Measurements from ENCODE around the gene ZCCHC2. TPM values are rescaled to one million over a fixed set of nuclear protein-coding genes. Genes with fewer than 3 reads are reported as not detected.

The ZCCHC2 gene
- total and polyA plus RNA-seq, 2 of the 13 experiments (the other 11 are each of a cell fraction or from before 2014, with no cell fraction given) = 62.5 to 76.1 TPM

DNA sequence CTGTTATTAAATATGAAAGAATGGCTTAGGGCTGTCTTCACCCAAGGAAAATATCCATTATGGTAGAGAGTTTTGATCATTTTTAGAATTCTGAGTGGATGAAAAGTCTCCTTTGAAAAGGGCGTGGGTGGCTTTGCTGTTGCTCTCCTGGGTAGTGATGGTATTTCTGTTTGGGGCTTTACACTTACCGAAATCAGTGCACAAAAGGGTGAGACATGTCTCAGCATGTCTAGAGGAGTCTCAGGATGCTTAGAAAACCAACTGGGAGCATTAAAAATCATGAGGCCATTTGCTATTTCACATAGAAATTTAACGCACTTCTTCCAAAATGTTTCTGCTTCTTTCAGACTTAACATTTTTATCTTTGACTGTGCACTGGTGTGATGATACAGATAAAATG, 49.6 kb downstream of the ZCCHC2 start (continued):
- no peak for TF ChIP-seq TSC22D2 (CRISPR knock-in tag; IDR thresholded peaks at IDR 0.05; ENCODE audit: borderline replicate concordance)
- TF ChIP-seq ZSCAN12 (CRISPR knock-in tag; IDR thresholded peaks at IDR 0.05) = no peak

GRCh38 chr18:62574776-62575175, 52.0 kb downstream of the ZCCHC2 start:
- no peak overlapping the region for H3K4me2 ChIP-seq (ENCODE audit: low read depth, low read length)
- no peak overlapping the region for H2AFZ ChIP-seq (ENCODE audit: low read length)
- H3K36me3 ChIP-seq (replicated peaks in 1 of 2; ENCODE audit: control insufficient read depth in 1 of 2, insufficient read depth in 2 of 2, low read length in 2 of 2) = peaks cover 33 to 89% of the 10 kb centered on the region in 2 experiments
- ChIA-PET CTCF (ENCODE audit: low intra/inter-chr PET ratio, low total read pairs) (no interaction called here), POLR2A (no interaction called here)
- H3K27me3 ChIP-seq (ENCODE audit: control insufficient read depth in 1 of 2, insufficient read depth in 2 of 2, low read length in 2 of 2) = no peaks in the 10 kb centered on the region
- no peak overlapping the region for H3K4me3 ChIP-seq (replicated peaks in 1 of 3; ENCODE audit: insufficient read depth in 1 of 3, low read depth in 2 of 3, low read length in 3 of 3)
- H4K20me1 ChIP-seq (ENCODE audit: insufficient read depth, low read length) = no peaks in the 10 kb centered on the region; the same call in 1 of the 2 replicates
- H3K9ac ChIP-seq (ENCODE audit: insufficient read depth, low read depth, low read length) = no peak overlapping the region
- WGBS (ENCODE audit: low lambda C conversion rate) = 96% methylated on average over 7 of the region's 11 CpGs
- TF ChIP-seq HHEX (CRISPR knock-in tag; IDR thresholded peaks at IDR 0.05) = no peak
- TF ChIP-seq, protein P1, sequence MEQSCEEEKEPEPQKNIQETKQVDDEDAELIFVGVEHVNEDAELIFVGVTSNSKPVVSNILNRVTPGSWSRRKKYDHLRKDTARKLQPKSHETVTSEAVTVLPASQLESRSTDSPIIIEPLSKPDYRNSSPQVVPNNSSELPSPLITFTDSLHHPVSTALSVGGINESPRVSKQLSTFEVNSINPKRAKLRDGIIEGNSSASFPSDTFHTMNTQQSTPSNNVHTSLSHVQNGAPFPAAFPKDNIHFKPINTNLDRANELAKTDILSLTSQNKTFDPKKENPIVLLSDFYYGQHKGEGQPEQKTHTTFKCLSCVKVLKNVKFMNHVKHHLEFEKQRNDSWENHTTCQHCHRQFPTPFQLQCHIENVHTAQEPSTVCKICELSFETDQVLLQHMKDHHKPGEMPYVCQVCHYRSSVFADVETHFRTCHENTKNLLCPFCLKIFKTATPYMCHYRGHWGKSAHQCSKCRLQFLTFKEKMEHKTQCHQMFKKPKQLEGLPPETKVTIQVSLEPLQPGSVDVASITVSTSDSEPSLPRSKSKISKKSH (CRISPR knock-in tag; IDR thresholded peaks at IDR 0.05; ENCODE audit: borderline replicate concordance) = 0 out of 2 replicates have a peak, but pooled peaks have one; percentile 40
- TF ChIP-seq, protein P2, sequence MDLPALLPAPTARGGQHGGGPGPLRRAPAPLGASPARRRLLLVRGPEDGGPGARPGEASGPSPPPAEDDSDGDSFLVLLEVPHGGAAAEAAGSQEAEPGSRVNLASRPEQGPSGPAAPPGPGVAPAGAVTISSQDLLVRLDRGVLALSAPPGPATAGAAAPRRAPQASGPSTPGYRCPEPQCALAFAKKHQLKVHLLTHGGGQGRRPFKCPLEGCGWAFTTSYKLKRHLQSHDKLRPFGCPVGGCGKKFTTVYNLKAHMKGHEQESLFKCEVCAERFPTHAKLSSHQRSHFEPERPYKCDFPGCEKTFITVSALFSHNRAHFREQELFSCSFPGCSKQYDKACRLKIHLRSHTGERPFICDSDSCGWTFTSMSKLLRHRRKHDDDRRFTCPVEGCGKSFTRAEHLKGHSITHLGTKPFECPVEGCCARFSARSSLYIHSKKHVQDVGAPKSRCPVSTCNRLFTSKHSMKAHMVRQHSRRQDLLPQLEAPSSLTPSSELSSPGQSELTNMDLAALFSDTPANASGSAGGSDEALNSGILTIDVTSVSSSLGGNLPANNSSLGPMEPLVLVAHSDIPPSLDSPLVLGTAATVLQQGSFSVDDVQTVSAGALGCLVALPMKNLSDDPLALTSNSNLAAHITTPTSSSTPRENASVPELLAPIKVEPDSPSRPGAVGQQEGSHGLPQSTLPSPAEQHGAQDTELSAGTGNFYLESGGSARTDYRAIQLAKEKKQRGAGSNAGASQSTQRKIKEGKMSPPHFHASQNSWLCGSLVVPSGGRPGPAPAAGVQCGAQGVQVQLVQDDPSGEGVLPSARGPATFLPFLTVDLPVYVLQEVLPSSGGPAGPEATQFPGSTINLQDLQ (CRISPR knock-in tag; IDR thresholded peaks at IDR 0.05) = 0 out of 2 replicates have a peak, but pooled peaks have one; percentile 24
- no peaks in the 10 kb centered on the region for H3K4me1 ChIP-seq (ENCODE audit: insufficient read depth, low read length)
- no TSS peak for BruUV-seq (replicated peaks)
- no peaks in the 10 kb centered on the region for H3K9me3 ChIP-seq (ENCODE audit: low read length)
- H3K27ac ChIP-seq (ENCODE audit: extremely low read length, insufficient read depth, low read length) = no peak overlapping the region
- in situ Hi-C loops (cut with HindIII; ENCODE audit: extremely low pct_ligation_motif_present, low pct_unique_long_range_greater_than_20kb) (no loop called here), intact Hi-C loops (cut with micrococcal nuclease; ENCODE audit: unreplicated experiment) (no loop called here)
- peaks cover 4% of the 10 kb centered on the region for H3K79me2 ChIP-seq (ENCODE audit: insufficient read depth, low read length)
- peak; percentile 50 for ATAC-seq
- no peak for FAIRE-seq
- DNase-seq (ENCODE audit: low spot score) = no peak
